ENCODE results near the gene JAKMIP3. TPM values are rescaled to one million over a fixed set of nuclear protein-coding genes. Genes with fewer than 3 reads are reported as not detected.

Gene JAKMIP3
- polyA plus RNA-seq, 3 donors = 0.20 TPM; not detected in 2

DNA sequence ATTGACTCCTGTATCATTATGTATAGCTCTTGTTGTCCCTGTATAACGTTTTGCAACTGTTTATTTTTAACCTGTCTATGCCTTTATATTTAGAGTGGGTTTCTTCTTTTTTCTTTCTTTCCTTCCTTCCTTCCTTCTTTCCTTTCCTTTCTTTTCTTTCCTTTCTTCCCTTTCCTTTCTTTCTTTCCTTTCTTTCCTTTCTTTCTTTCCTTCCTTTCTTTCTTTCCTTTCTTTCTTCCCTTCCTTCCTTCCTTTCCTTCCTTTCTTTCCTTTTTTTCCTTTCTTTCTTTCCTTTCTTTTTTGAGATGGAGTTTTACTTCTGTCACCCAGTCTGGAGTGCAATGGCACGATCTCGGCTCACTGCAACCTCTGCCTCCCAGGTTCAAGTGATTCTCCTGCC is 5.9 kb downstream of the JAKMIP3 start:
- Mint-ChIP-seq H3K27me3 (ENCODE audit: low read depth in 3 of 3) (peaks cover 3 to 14% (median 14%) of the 10 kb centered on the region in 3 donors), H3K27ac (no peak overlapping the region), H3K9me3 (peaks cover 3 to 12% (median 8%) of the 10 kb centered on the region in 7 donors), H3K4me3 (no peak overlapping the region), H3K4me1 (no peaks in the 10 kb centered on the region), H3K36me3 (no peaks in the 10 kb centered on the region)
- no peak for DNase-seq
- intact Hi-C loops (cut with micrococcal nuclease) = no loop called here
- H3K4me2 ChIP-seq (replicated peaks; ENCODE audit: extremely low read depth, low read length, poor library complexity, severe bottlenecking) = no peak overlapping the region
- no peak overlapping the region for H3K4me3 ChIP-seq (replicated peaks in 1 of 3; ENCODE audit: low read depth in 2 of 3, low read length in 3 of 3)
- no peaks in the 10 kb centered on the region for H3K79me2 ChIP-seq (ENCODE audit: insufficient read depth, low read length)
- no peaks in the 10 kb centered on the region for H3K4me1 ChIP-seq (ENCODE audit: control insufficient read depth in 1 of 2, insufficient read depth in 2 of 2, low read length in 2 of 2)
- H3K36me3 ChIP-seq (replicated peaks in 1 of 2; ENCODE audit: control insufficient read depth in 1 of 2, insufficient read depth in 2 of 2, low read length in 2 of 2) = no peaks in the 10 kb centered on the region
- H3K9ac ChIP-seq (ENCODE audit: insufficient read depth, low read length, poor library complexity, severe bottlenecking) = no peak overlapping the region
- H3K27ac ChIP-seq (ENCODE audit: low read depth in 1 of 2, low read length in 2 of 2) = no peak overlapping the region
- no peak overlapping the region for H2AFZ ChIP-seq (ENCODE audit: insufficient read depth, low read depth, low read length, poor library complexity, severe bottlenecking)
- H3K27me3 ChIP-seq (ENCODE audit: control insufficient read depth in 2 of 2, insufficient read depth in 2 of 2, low read length in 2 of 2) = no peaks in the 10 kb centered on the region
- no peaks in the 10 kb centered on the region for H3K9me3 ChIP-seq (replicated peaks in 1 of 2; ENCODE audit: control insufficient read depth in 1 of 2, insufficient read depth in 1 of 2, low read length in 2 of 2)
- H4K20me1 ChIP-seq (ENCODE audit: insufficient read depth, low read length) = no peaks in the 10 kb centered on the region
- WGBS (ENCODE audit: insufficient coverage) = 93% methylated on average over 2 of the region's 3 CpGs
- TF ChIP-seq, protein P1, sequence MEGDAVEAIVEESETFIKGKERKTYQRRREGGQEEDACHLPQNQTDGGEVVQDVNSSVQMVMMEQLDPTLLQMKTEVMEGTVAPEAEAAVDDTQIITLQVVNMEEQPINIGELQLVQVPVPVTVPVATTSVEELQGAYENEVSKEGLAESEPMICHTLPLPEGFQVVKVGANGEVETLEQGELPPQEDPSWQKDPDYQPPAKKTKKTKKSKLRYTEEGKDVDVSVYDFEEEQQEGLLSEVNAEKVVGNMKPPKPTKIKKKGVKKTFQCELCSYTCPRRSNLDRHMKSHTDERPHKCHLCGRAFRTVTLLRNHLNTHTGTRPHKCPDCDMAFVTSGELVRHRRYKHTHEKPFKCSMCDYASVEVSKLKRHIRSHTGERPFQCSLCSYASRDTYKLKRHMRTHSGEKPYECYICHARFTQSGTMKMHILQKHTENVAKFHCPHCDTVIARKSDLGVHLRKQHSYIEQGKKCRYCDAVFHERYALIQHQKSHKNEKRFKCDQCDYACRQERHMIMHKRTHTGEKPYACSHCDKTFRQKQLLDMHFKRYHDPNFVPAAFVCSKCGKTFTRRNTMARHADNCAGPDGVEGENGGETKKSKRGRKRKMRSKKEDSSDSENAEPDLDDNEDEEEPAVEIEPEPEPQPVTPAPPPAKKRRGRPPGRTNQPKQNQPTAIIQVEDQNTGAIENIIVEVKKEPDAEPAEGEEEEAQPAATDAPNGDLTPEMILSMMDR (IDR thresholded peaks at IDR 0.05) = no peak

DNA sequence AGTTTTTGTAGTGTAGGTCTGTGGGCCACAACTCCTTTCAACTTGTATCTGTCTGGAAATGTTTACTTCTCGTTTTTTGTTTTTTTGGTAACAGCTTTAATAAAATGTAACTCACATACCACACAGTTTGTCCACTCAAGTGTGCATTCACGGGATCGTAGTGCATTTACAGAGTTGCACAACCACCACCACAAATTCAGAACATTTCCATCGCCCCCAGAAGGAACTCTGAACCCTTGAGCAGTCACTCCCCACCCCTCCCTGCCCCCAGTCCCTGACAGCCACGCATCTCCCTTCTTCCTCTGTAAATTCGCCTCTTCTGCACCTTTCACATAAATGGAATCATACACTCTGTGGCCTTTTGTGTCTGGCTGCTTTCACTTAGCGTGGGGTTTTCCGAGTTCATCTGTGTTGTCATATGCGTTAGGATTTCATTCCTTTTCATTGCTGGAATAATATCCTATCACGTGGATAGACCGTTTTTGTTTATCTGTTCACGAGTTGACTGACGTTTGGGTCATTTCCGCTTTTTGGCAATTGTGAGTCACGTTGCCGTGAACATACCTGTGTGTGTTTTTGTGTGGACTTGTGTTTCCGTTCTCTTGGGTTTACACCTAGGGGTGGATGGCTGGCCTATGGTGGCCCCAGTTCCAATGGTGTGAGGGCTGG is 10.3 kb downstream of the JAKMIP3 start:
- Histone ChIP-seq H3K79me2 (ENCODE audit: insufficient read depth, low read length) (no peaks in the 10 kb centered on the region), H3K9ac (ENCODE audit: insufficient read depth, low read length, poor library complexity, severe bottlenecking) (no peak overlapping the region), H3K4me1 (ENCODE audit: control insufficient read depth in 1 of 2, insufficient read depth in 2 of 2, low read length in 2 of 2) (no peaks in the 10 kb centered on the region), H2AFZ (ENCODE audit: insufficient read depth, low read depth, low read length, poor library complexity, severe bottlenecking) (no peak overlapping the region), H3K9me3 (replicated peaks in 1 of 2; ENCODE audit: control insufficient read depth in 1 of 2, insufficient read depth in 1 of 2, low read length in 2 of 2) (no peaks in the 10 kb centered on the region), H3K4me3 (replicated peaks in 1 of 3; ENCODE audit: low read depth in 2 of 3, low read length in 3 of 3) (no peak overlapping the region), H4K20me1 (ENCODE audit: insufficient read depth, low read length) (no peaks in the 10 kb centered on the region), H3K27me3 (ENCODE audit: control insufficient read depth in 2 of 2, insufficient read depth in 2 of 2, low read length in 2 of 2) (no peaks in the 10 kb centered on the region), H3K4me2 (replicated peaks; ENCODE audit: extremely low read depth, low read length, poor library complexity, severe bottlenecking) (no peak overlapping the region), H3K36me3 (replicated peaks in 1 of 2; ENCODE audit: control insufficient read depth in 1 of 2, insufficient read depth in 2 of 2, low read length in 2 of 2) (no peaks in the 10 kb centered on the region), H3K27ac (ENCODE audit: low read depth in 1 of 2, low read length in 2 of 2) (no peak overlapping the region)
- Mint-ChIP-seq H3K4me1 (no peaks in the 10 kb centered on the region), H3K9me3 (peaks cover 4 to 12% (median 5%) of the 10 kb centered on the region in 7 donors), H3K27me3 (ENCODE audit: low read depth in 3 of 3) (peaks cover 5 to 8% (median 8%) of the 10 kb centered on the region in 3 donors), H3K4me3 (no peak overlapping the region), H3K36me3 (no peaks in the 10 kb centered on the region), H3K27ac (no peak overlapping the region)
- TF ChIP-seq, protein P1 (IDR thresholded peaks at IDR 0.05) = no peak
- intact Hi-C loops (cut with micrococcal nuclease) = no loop called here
- DNase-seq = no peak
- 78% methylated on average over 16 of the region's 17 CpGs for WGBS (ENCODE audit: insufficient coverage)
